Uterus (tissue), 4 donors: ENCODE measurements around the gene RFX2. TPM values are rescaled to one million over a fixed set of nuclear protein-coding genes. Genes with fewer than 3 reads are reported as not detected.

Source experiments
- DNase-seq, 2 donors: peaks; one replicate each; pipeline ENCODE4 v3.0.0-alpha.2; 2019 to 2020
- H3K27ac ChIP-seq, 2 donors: fragments of 200-600 bp; sonication (generic); 1 replicate in 1 of 2; 2 replicates in 1 of 2; pipeline ENCODE4 v1.5.1; 2016 to 2018
- H3K27me3 ChIP-seq, 2 donors: fragments of 200-600 bp; sonication (generic); one replicate each; pipeline ENCODE4 v1.5.1; 2018 to 2019; ENCODE audit warnings: control low read depth in 1 of 2
- H3K36me3 ChIP-seq, 2 donors: fragments of 200-600 bp; sonication (generic); one replicate each; pipeline ENCODE4 v1.5.1; 2019; ENCODE audit warnings: control low read depth in 1 of 2
- H3K4me1 ChIP-seq, 2 donors: fragments of 200-600 bp; sonication (generic); one replicate each; pipeline ENCODE4 v1.5.1; 2018 to 2019; ENCODE audit warnings: control low read depth in 1 of 2
- H3K4me3 ChIP-seq, 2 donors: fragments of 200-600 bp; sonication (generic); 1 replicate in 1 of 2; 2 replicates in 1 of 2; pipeline ENCODE4 v1.5.1; 2018 to 2019; ENCODE audit warnings: mild to moderate bottlenecking in 1 of 2
- H3K9me3 ChIP-seq, 2 donors: fragments of 200-600 bp; sonication (generic); one replicate each; pipeline ENCODE4 v1.5.1; 2019; ENCODE audit warnings: control low read depth in 1 of 2
- POLR2A ChIP-seq, 2 donors: fragments of 450-650 bp; IDR thresholded peaks; one replicate each; pipeline ENCODE4 v1.6.1; 2016; ENCODE audit warnings: antibody characterized with exemption in 2 of 2, mild to moderate bottlenecking in 1 of 2, moderate library complexity in 1 of 2
- intact Hi-C: fragments of 100-400 bp; cut with DNase I; formaldehyde crosslinking; loops from one replicate; pipeline ENCODE4 v1.15.1; 2023; ENCODE audit warnings: low total_unique reads
- total RNA-seq, 4 donors: library from RNA; depleted of rRNA in 3 of 4; stranded (reverse); fragments of >200 nt in 3 of 4; gene quantifications; one replicate each; pipeline versions ENCODE4 v1.1.0 to v1.2.4, GENCODE V29; 2014 to 2023
- TF ChIP-seq, protein P1 (sequence below), 4 experiments: fragments of 200-600 bp in 2 of 4; fragments of 450-650 bp in 2 of 4; sonication (generic) in 2 of 4; IDR thresholded peaks; one replicate each; pipeline ENCODE4 v1.5.1; 2016 to 2019; ENCODE audit warnings: antibody characterized with exemption in 4 of 4, mild to moderate bottlenecking in 2 of 4, moderate library complexity in 1 of 4
- donor health status: DM: yes; HTN: yes; CAD: no.

RFX2 gene
- total RNA-seq, 4 donors from 2014 or later: 10.5 to 77.9 (median 22.8) TPM

DNA sequence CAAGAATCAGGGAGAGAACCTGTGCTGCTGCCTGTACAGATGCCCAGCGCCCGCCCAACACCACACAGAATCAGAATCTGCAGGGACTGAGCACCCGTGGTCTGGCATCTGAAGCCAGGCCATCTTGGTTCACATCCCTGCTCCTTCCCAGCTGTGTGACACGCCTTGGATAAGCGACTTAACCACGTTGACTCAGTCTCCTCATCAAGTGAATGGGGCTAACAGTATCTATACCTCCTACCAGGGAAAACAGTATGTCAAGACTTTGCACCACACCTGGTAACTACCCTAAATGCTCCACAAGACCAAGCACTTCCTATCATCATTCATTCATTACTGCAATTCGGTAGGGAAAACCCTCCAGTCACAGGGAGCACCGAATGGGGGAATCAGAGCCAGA is 133.5 kb downstream of the RFX2 start:
- H3K4me1 ChIP-seq: peaks cover 10 to 15% of the 10 kb centered on the region in 2 donors

DNA sequence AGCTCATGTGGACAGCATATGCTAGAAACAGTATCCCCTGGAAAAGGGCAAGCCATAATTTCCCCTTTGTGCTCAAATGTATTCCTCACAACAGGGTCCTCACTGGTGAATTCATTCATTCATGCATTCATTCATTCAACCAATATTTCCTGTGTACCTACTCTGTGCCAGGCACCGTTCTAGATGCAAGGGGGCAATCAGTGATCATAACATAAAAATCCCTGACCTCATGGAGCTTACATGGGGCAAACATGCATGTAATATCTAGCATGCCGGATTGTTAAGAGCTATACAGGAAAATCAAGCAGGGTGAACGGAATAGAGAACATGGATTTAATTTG is 134.9 kb downstream of the RFX2 start:
- Histone ChIP-seq H3K27me3 (no peaks in the 10 kb centered on the region), H3K27ac (no peak overlapping the region), H3K36me3 (no peaks in the 10 kb centered on the region), H3K9me3 (no peaks in the 10 kb centered on the region), H3K4me1 (peaks cover 10 to 15% of the 10 kb centered on the region in 2 donors), H3K4me3 (no peak overlapping the region)
- intact Hi-C loops: no loop called here
- no peak for DNase-seq
- TF ChIP-seq POLR2A (IDR thresholded peaks at IDR 0.05): no peak
- TF ChIP-seq, protein P1, sequence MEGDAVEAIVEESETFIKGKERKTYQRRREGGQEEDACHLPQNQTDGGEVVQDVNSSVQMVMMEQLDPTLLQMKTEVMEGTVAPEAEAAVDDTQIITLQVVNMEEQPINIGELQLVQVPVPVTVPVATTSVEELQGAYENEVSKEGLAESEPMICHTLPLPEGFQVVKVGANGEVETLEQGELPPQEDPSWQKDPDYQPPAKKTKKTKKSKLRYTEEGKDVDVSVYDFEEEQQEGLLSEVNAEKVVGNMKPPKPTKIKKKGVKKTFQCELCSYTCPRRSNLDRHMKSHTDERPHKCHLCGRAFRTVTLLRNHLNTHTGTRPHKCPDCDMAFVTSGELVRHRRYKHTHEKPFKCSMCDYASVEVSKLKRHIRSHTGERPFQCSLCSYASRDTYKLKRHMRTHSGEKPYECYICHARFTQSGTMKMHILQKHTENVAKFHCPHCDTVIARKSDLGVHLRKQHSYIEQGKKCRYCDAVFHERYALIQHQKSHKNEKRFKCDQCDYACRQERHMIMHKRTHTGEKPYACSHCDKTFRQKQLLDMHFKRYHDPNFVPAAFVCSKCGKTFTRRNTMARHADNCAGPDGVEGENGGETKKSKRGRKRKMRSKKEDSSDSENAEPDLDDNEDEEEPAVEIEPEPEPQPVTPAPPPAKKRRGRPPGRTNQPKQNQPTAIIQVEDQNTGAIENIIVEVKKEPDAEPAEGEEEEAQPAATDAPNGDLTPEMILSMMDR (IDR thresholded peaks at IDR 0.05): no peak

More for the DNA sequence above, 133.5 kb downstream of the RFX2 start:
- intact Hi-C loops: no loop called here
- no peak for TF ChIP-seq POLR2A (IDR thresholded peaks at IDR 0.05)
- TF ChIP-seq, protein P1 (IDR thresholded peaks at IDR 0.05): no peak
- H3K4me3 ChIP-seq: peak overlapping the region; percentile 93 to 96
- no peaks in the 10 kb centered on the region for H3K9me3 ChIP-seq
- H3K27ac ChIP-seq: peak overlapping the region in 1 of 2 donors; percentile 86
- no peaks in the 10 kb centered on the region for H3K27me3 ChIP-seq
- no peak for DNase-seq
- H3K36me3 ChIP-seq: no peaks in the 10 kb centered on the region

DNA sequence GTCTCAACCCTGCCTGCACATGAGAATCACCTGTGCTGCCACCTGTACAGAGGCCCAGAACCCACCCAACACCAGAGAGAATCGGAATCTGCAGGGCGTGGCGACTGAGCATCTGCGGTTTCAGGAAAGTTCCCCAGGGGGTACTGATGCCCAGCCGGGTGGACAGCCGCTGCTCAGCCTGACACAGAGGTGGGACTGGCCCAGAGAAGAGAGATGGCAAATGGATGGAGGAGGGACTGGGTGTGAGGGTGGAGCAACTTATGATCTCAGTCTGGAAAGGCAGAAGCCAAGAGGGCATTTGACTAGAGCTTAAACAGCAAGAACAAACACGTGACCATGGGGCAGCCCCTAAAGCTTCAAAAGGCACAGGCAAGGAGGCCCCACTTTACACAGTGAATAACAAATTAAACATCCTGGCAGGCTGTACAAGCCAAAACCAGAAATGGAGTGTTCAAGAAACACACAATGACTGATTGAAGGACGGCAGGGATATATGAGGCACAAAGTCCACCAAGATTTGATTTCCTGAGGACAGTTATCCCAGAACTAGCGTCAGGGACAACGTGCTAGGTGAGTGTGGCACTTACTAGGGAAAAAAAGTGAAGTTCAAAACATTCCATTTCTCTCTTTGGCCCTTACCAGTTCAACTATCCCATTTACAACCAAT is 135.4 kb downstream of the RFX2 start:
- intact Hi-C loops: no loop called here
- Histone ChIP-seq H3K4me1 (peaks cover 10 to 15% of the 10 kb centered on the region in 2 donors), H3K27ac (no peak overlapping the region), H3K36me3 (no peaks in the 10 kb centered on the region), H3K9me3 (no peaks in the 10 kb centered on the region), H3K27me3 (no peaks in the 10 kb centered on the region), H3K4me3 (no peak overlapping the region)
- no peak for DNase-seq
- no peak for TF ChIP-seq POLR2A (IDR thresholded peaks at IDR 0.05)

DNA sequence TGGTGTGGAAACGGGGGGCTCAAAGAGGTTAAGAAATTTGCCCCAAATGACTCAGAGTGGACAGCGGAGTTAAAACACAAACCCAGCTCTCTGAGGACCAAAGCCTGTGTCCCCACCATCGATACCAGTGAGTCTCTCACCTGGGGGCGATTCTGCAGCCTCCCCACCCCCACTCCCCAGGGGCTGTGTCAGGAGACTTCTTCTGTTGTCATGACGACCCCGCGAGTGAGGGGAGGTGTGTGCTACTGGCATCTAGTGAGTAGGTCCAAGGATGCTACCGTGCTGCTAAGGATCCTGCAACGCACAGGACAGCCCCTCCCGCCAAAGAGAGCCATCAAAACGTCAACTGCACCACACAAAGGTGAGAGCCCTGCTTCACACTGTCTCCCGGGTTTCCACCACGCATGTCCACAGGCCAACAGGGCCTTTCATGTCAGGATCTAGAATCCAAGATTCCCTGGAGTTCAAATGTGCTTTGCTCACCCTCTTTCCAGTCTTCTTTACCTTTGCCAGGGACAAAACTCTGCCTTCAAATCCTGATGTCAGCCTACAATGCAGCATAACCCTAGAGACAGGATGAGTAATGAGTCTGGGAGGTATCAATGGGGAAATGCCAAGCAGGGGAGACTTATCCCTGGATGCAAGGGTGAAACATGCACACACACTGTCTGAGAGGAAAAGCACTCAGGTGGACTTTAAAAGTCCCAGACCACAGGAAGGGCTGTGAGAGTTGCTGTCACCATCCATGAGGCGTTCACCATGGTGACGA is 136.2 kb downstream of the RFX2 start:
- intact Hi-C loops: no loop called here
- no peaks in the 10 kb centered on the region for H3K36me3 ChIP-seq
- no peak for TF ChIP-seq POLR2A (IDR thresholded peaks at IDR 0.05)
- TF ChIP-seq, protein P1 (IDR thresholded peaks at IDR 0.05): no peak
- H3K4me3 ChIP-seq: no peak overlapping the region
- no peak for DNase-seq
- no peaks in the 10 kb centered on the region for H3K9me3 ChIP-seq
- no peaks in the 10 kb centered on the region for H3K27me3 ChIP-seq
- no peak overlapping the region for H3K27ac ChIP-seq
- peaks cover 10 to 13% of the 10 kb centered on the region in 2 donors for H3K4me1 ChIP-seq

DNA sequence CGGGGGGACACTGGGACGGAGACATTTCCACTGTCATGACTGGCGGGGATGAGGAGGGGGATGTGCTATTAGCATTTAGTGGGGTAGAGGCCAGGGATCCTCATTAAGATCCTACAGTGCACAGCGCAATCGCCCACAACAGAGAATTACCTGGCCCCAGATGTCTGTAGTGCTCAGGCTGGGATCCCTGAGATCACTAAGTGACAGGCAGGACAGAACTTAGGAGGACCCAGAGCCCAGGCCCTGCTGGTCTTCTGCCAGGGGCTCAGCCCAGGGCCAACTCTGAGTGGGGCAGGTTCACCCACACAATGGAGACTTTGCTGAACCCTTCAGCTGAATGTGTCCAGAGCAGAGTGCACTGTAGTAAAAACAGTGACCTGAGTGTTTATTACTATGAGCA is 136.9 kb downstream of the RFX2 start:
- Histone ChIP-seq H3K27me3 (no peaks in the 10 kb centered on the region), H3K4me1 (peaks cover 10 to 11% of the 10 kb centered on the region in 2 donors), H3K9me3 (no peaks in the 10 kb centered on the region), H3K27ac (no peak overlapping the region), H3K4me3 (no peak overlapping the region), H3K36me3 (no peaks in the 10 kb centered on the region)
- intact Hi-C loops: no loop called here
- no peak for TF ChIP-seq POLR2A (IDR thresholded peaks at IDR 0.05)
- TF ChIP-seq, protein P1 (IDR thresholded peaks at IDR 0.05): no peak
- no peak for DNase-seq
